Keratinocyte (primary cell): ENCODE data around the gene ZBTB20. TPM values are rescaled to one million over a fixed set of nuclear protein-coding genes. Genes with fewer than 3 reads are reported as not detected.

Experiments
- DNase-seq: peaks from one replicate; pipeline ENCODE4 v3.0.0-alpha.2; 2011; ENCODE audit warnings: low read depth, missing footprints, low spot score
- FAIRE-seq: peaks from 2 replicates; lab custom pipeline; 2011; peaks lifted over from hg19 to GRCh38; lab: Jason Lieb, UNC
- H2AFZ ChIP-seq: 2 replicates; pipeline ENCODE4 v1.6.0; 2012; ENCODE audit warnings: low read length, control low read depth, inconsistent platforms; ENCODE audit not compliant: control insufficient read depth
- H3K27ac ChIP-seq: 2 replicates; pipeline ENCODE4 v1.5.1; 2011; ENCODE audit warnings: low read length; ENCODE audit not compliant: control insufficient read depth, insufficient read depth
- H3K27me3 ChIP-seq: 3 replicates; pipeline ENCODE4 v1.6.0; 2011; ENCODE audit warnings: low read length; ENCODE audit not compliant: control insufficient read depth, insufficient read depth; ENCODE audit errors: extremely low read depth
- H3K36me3 ChIP-seq, 2 experiments: 2 replicates in 1 of 2; 3 replicates in 1 of 2; pipeline ENCODE4 v1.5.1; 2011; ENCODE audit warnings: low read length in 2 of 2, mild to moderate bottlenecking in 1 of 2; ENCODE audit not compliant: control insufficient read depth in 2 of 2, insufficient read depth in 2 of 2; ENCODE audit errors: extremely low read depth in 1 of 2
- H3K4me1 ChIP-seq: 3 replicates; pipeline ENCODE4 v1.5.1; 2011; ENCODE audit warnings: low read length; ENCODE audit not compliant: control insufficient read depth, insufficient read depth; ENCODE audit errors: extremely low read depth
- H3K4me2 ChIP-seq: 3 replicates; pipeline ENCODE4 v1.6.0; 2011; ENCODE audit warnings: low read depth, low read length; ENCODE audit not compliant: control insufficient read depth, insufficient read depth; ENCODE audit errors: extremely low read depth
- H3K4me3 ChIP-seq, 3 experiments: fragments of 200-600 bp in 1 of 3; sonication (generic) in 1 of 3; 2 replicates in 2 of 3; 3 replicates in 1 of 3; pipeline ENCODE4 v1.5.1; 2011 to 2016; ENCODE audit warnings: low read length in 3 of 3, mild to moderate bottlenecking in 3 of 3, control low read depth in 2 of 3, inconsistent platforms in 1 of 3, low read depth in 1 of 3, mixed read lengths in 1 of 3, mixed run types in 1 of 3, moderate library complexity in 1 of 3; ENCODE audit not compliant: control insufficient read depth in 2 of 3, insufficient read depth in 2 of 3; ENCODE audit errors: extremely low read depth in 1 of 3
- H3K79me2 ChIP-seq: 2 replicates; pipeline ENCODE4 v1.6.0; 2012; ENCODE audit warnings: low read length; ENCODE audit not compliant: control insufficient read depth, insufficient read depth
- H3K9ac ChIP-seq: 3 replicates; pipeline ENCODE4 v1.6.0; 2011; ENCODE audit warnings: low read length; ENCODE audit not compliant: control insufficient read depth, insufficient read depth; ENCODE audit errors: extremely low read depth
- H3K9me1 ChIP-seq: 3 replicates; pipeline ENCODE4 v1.6.0; 2011; ENCODE audit warnings: low read length; ENCODE audit not compliant: control insufficient read depth, insufficient read depth; ENCODE audit errors: extremely low read depth
- H3K9me3 ChIP-seq: 2 replicates; pipeline ENCODE4 v1.5.1; 2012; ENCODE audit warnings: low read depth, low read length; ENCODE audit not compliant: control insufficient read depth
- H4K20me1 ChIP-seq: 3 replicates; pipeline ENCODE4 v1.6.0; 2011; ENCODE audit warnings: low read length; ENCODE audit not compliant: control insufficient read depth, insufficient read depth; ENCODE audit errors: extremely low read depth
- EZH2 ChIP-seq: IDR thresholded peaks from one replicate; pipeline ENCODE4 v1.6.1; 2012; ENCODE audit warnings: inconsistent platforms, mild to moderate bottlenecking, low read length, moderate library complexity
- dilution Hi-C: fragments of 300-500 bp; cut with MboI; formaldehyde crosslinking; loops from one replicate; pipeline ENCODE4 v1.7.0; 2020; ENCODE audit warnings: low sequenced_read_pairs; ENCODE audit not compliant: extremely low pct_ligation_motif_present
- polyA plus RNA-seq, 5 experiments: library from polyadenylated mRNA; depleted of rRNA in 3 of 5; stranded (reverse) in 3 of 5; stranded (forward) in 1 of 5; unstranded in 1 of 5; fragments of >200 nt; gene quantifications; 1 replicate in 1 of 5; 2 replicates in 3 of 5; 3 replicates in 1 of 5; pipeline versions ENCODE4 v1.2.1 to v1.2.3, GENCODE V29; 2011 to 2012; ENCODE audit warnings: missing spikeins in 2 of 5, low read depth in 1 of 5, low replicate concordance in 1 of 5
- TF ChIP-seq, protein P1 (sequence below), 3 experiments: IDR thresholded peaks in 1 of 3; conservative IDR thresholded peaks in 1 of 3; optimal IDR thresholded peaks in 1 of 3; 2 replicates in 2 of 3; 3 replicates in 1 of 3; pipeline versions ENCODE3 to v1.5.1; 2011; ENCODE audit warnings: low read length in 3 of 3, mild to moderate bottlenecking in 3 of 3, moderate library complexity in 2 of 3, control low read depth in 1 of 3, inconsistent platforms in 1 of 3; ENCODE audit not compliant: insufficient read depth in 2 of 3; ENCODE audit errors: extremely low read depth in 1 of 3

The ZBTB20 gene
- polyA plus RNA-seq, 1 donor (not counting 4 experiments of a cell fraction or from before 2014, with no cell fraction given): 0.52 TPM

- Histone ChIP-seq H3K9ac (no peak overlapping the region), H3K4me1 (no peaks in the 10 kb centered on the region), H3K4me2 (no peak overlapping the region), H2AFZ (no peak overlapping the region), H3K27me3 (no peaks in the 10 kb centered on the region), H3K79me2 (no peaks in the 10 kb centered on the region), H3K4me3 (no peak overlapping the region), H3K36me3 (no peaks in the 10 kb centered on the region), H3K9me3 (peaks cover 3% of the 10 kb centered on the region), H3K9me1 (no peaks in the 10 kb centered on the region), H3K27ac (no peak overlapping the region), H4K20me1 (no peaks in the 10 kb centered on the region)
- DNase-seq (no peak), FAIRE-seq (no peak)
- dilution Hi-C loops: no loop called here
- TF ChIP-seq EZH2: no peak
- TF ChIP-seq, protein P1, sequence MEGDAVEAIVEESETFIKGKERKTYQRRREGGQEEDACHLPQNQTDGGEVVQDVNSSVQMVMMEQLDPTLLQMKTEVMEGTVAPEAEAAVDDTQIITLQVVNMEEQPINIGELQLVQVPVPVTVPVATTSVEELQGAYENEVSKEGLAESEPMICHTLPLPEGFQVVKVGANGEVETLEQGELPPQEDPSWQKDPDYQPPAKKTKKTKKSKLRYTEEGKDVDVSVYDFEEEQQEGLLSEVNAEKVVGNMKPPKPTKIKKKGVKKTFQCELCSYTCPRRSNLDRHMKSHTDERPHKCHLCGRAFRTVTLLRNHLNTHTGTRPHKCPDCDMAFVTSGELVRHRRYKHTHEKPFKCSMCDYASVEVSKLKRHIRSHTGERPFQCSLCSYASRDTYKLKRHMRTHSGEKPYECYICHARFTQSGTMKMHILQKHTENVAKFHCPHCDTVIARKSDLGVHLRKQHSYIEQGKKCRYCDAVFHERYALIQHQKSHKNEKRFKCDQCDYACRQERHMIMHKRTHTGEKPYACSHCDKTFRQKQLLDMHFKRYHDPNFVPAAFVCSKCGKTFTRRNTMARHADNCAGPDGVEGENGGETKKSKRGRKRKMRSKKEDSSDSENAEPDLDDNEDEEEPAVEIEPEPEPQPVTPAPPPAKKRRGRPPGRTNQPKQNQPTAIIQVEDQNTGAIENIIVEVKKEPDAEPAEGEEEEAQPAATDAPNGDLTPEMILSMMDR (optimal IDR thresholded peaks at IDR 0.05 in 1 of 3, IDR thresholded peaks at IDR 0.05 in 1 of 3, conservative IDR thresholded peaks at IDR 0.05 in 1 of 3; ENCODE audit: extremely low read depth in 1 of 3, insufficient read depth in 2 of 3, low read length in 3 of 3): no peak
Measured at GRCh38 chr3:114770874-114771273, 376.2 kb downstream of the ZBTB20 start.

- no peak overlapping the region for H2AFZ ChIP-seq
- H3K9me3 ChIP-seq: no peaks in the 10 kb centered on the region
- no peak overlapping the region for H3K9ac ChIP-seq
- no peaks in the 10 kb centered on the region for H3K9me1 ChIP-seq
- H4K20me1 ChIP-seq: no peaks in the 10 kb centered on the region
- H3K4me3 ChIP-seq: no peak overlapping the region
- H3K27ac ChIP-seq: no peak overlapping the region
- no peak for TF ChIP-seq EZH2
- TF ChIP-seq, protein P1 (optimal IDR thresholded peaks at IDR 0.05 in 1 of 3, IDR thresholded peaks at IDR 0.05 in 1 of 3, conservative IDR thresholded peaks at IDR 0.05 in 1 of 3; ENCODE audit: extremely low read depth in 1 of 3, insufficient read depth in 2 of 3, low read length in 3 of 3): no peak
- dilution Hi-C loops: no loop called here
- H3K27me3 ChIP-seq: no peaks in the 10 kb centered on the region
- H3K79me2 ChIP-seq: no peaks in the 10 kb centered on the region
- DNase-seq (no peak), FAIRE-seq (no peak)
- no peak overlapping the region for H3K4me2 ChIP-seq
- no peaks in the 10 kb centered on the region for H3K4me1 ChIP-seq
- no peaks in the 10 kb centered on the region for H3K36me3 ChIP-seq
Measured at GRCh38 chr3:114764056-114764492, 383.0 kb downstream of the ZBTB20 start.
